Measurements from ENCODE around the gene NECTIN1. TPM values are rescaled to one million over a fixed set of nuclear protein-coding genes. Genes with fewer than 3 reads are reported as not detected.

NECTIN1 gene
- total RNA-seq, 6 experiments from 2014 or later: 4.3 to 8.4 (median 6.1) TPM

DNA sequence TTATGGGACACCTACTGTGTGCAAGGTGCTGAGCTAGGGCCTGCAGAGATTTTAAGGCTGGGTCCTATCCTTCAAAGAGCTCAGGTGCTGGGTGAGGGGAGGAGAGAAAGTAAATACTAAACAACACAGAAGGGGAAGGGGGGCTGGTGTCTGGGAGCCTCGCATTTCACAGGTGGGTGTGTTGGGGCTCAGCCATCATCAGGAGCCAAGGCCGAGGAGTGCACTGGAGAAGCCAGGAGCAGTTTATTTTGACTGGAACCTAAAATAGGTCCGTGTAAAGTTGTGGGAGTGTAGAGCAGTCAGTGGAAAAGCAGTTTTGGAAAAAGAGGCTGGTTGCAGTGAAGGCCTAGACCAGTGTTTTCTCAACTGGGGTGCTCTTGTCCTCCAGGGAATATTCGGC lies 17.5 kb downstream of the NECTIN1 start:
- Histone ChIP-seq H3K27me3 (no peaks in the 10 kb centered on the region), H3K36me3 (no peaks in the 10 kb centered on the region), H3K27ac (no peak overlapping the region), H3K9me3 (no peaks in the 10 kb centered on the region), H3K4me1 (peaks cover 0 to 18% (median 8%) of the 10 kb centered on the region in 4 donors), H3K4me3 (no peak overlapping the region)
- 73% methylated on average over 4 of the region's 4 CpGs for WGBS (ENCODE audit: insufficient coverage, low coverage, low lambda C conversion rate, missing lambda C conversion rate)
- TF ChIP-seq POLR2A (IDR thresholded peaks at IDR 0.05) (no peak), CTCF (IDR thresholded peaks at IDR 0.05) (no peak)
- intact Hi-C loops (cut with DNase I): no loop called here
- ATAC-seq (no peak), DNase-seq (no peak)

DNA sequence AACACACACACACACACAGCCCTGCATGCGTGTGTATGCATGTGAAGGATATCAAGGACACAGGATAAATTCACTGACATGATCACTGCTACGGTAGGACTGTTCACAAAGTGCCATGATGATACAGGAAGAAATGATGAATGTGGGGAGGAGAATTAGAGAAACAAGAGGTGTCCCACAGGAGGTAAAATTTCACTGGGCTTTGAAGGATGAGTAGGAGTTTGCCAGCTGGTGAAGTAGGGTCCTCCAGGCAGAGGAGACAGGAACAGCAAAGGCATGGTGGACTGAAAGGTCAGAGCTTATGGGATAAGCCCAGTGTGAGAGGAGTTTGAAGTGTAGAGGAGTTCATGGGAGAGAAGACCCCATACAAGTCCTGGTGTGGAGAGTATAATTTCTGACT lies 18.6 kb downstream of the NECTIN1 start:
- ATAC-seq (no peak), DNase-seq (no peak)
- no peak overlapping the region for H3K4me3 ChIP-seq
- H3K27ac ChIP-seq: no peak overlapping the region
- no peaks in the 10 kb centered on the region for H3K27me3 ChIP-seq
- WGBS (ENCODE audit: insufficient coverage, low coverage, low lambda C conversion rate, missing lambda C conversion rate): 100% methylated on average over 2 of the region's 2 CpGs
- intact Hi-C loops (cut with DNase I): no loop called here
- TF ChIP-seq POLR2A (IDR thresholded peaks at IDR 0.05): no peak
- no peak for TF ChIP-seq CTCF (IDR thresholded peaks at IDR 0.05)
- peaks cover 0 to 18% (median 8%) of the 10 kb centered on the region in 4 donors for H3K4me1 ChIP-seq
- no peaks in the 10 kb centered on the region for H3K36me3 ChIP-seq
- no peaks in the 10 kb centered on the region for H3K9me3 ChIP-seq

DNA sequence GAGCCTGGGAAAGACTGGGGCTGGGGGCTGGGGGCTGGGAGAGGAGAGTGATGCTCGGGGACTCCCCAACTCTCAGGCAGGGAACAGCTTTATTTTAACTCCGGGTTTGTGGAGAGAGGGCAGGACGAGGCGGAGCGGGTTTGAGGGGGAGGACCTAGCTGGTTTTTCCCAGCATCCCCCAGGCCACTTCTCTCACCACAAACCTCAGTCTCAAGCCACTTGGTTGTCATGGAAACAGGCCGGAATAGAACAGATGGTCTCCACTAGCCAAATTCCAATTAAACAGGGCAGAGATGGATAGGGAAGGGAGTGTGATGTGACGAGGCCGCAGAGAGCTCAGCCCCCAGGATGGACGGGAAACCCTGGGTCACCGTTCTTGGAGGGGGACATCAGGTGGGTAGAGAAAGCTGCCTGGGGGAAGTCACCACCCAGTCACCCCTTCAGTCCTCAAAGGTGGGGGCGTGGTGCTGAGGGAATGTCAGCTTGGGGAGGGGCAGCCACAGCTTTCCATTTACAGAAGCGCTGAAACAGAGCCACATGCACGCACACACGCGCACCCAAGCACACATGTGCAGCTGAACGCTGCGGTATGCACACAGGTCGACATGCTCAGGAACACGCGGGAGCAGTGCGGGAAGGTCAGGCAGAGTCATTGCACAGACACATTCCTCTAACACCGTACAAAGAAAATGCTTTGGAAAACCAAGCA lies 19.2 kb downstream of the NECTIN1 start:
- no peak for DNase-seq
- no peak for ATAC-seq
- Histone ChIP-seq H3K36me3 (no peaks in the 10 kb centered on the region), H3K4me1 (peaks cover 0 to 18% (median 8%) of the 10 kb centered on the region in 4 donors), H3K9me3 (no peaks in the 10 kb centered on the region), H3K4me3 (no peak overlapping the region), H3K27ac (no peak overlapping the region), H3K27me3 (no peaks in the 10 kb centered on the region)
- TF ChIP-seq CTCF (IDR thresholded peaks at IDR 0.05) (no peak), POLR2A (IDR thresholded peaks at IDR 0.05) (no peak)
- 63% methylated on average over 13 of the region's 22 CpGs for WGBS (ENCODE audit: insufficient coverage, low coverage, low lambda C conversion rate, missing lambda C conversion rate)
- intact Hi-C loops (cut with DNase I): no loop called here

GRCh38 chr11:119709171-119709570 lies 19.8 kb downstream of the NECTIN1 start:
- Histone ChIP-seq H3K9me3 (no peaks in the 10 kb centered on the region), H3K27me3 (no peaks in the 10 kb centered on the region), H3K36me3 (no peaks in the 10 kb centered on the region), H3K4me3 (no peak overlapping the region), H3K4me1 (peaks cover 0 to 18% (median 8%) of the 10 kb centered on the region in 4 donors), H3K27ac (no peak overlapping the region)
- no peak for TF ChIP-seq POLR2A (IDR thresholded peaks at IDR 0.05)
- ATAC-seq (no peak), DNase-seq (no peak)
- intact Hi-C loops (cut with DNase I): no loop called here
- 66% methylated on average over 5 of the region's 9 CpGs for WGBS (ENCODE audit: insufficient coverage, low coverage, low lambda C conversion rate, missing lambda C conversion rate)

DNA sequence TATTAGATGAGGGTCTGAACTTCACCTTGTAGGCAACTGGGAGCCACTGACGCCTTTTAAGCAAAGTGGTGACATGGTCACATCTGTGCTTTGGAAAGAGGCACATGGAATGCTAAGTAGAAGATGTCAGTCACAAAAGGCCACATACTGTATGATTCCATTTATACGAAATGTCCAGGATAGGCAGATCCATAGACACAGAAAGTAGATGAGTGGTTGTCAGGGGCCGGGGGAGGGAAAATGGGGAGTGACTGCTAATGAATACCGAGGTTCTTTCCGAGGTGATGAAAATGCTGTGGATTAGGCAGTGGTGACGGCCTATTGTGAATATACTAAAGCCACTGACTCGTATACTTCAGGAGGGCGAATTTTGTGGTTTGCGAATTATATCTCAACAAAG lies 20.6 kb downstream of the NECTIN1 start:
- no peak for TF ChIP-seq CTCF (IDR thresholded peaks at IDR 0.05)
- no peak for TF ChIP-seq POLR2A (IDR thresholded peaks at IDR 0.05)
- DNase-seq (no peak), ATAC-seq (no peak)
- no peaks in the 10 kb centered on the region for H3K27me3 ChIP-seq
- peaks cover 0 to 14% (median 5%) of the 10 kb centered on the region in 4 donors for H3K4me1 ChIP-seq
- H3K4me3 ChIP-seq: no peak overlapping the region
- intact Hi-C loops (cut with DNase I): no loop called here
- 86% methylated on average over 9 of the region's 9 CpGs for WGBS (ENCODE audit: insufficient coverage, low coverage, low lambda C conversion rate, missing lambda C conversion rate)
- H3K9me3 ChIP-seq: no peaks in the 10 kb centered on the region
- no peak overlapping the region for H3K27ac ChIP-seq
- no peaks in the 10 kb centered on the region for H3K36me3 ChIP-seq

Measured in right lobe of liver (tissue), 6 donors.